ENCODE results near the gene MYH6. TPM values are rescaled to one million over a fixed set of nuclear protein-coding genes. Genes with fewer than 3 reads are reported as not detected.

The MYH6 gene
- total and polyA plus RNA-seq, 4 donors = 0.11 to 0.16 TPM; not detected in 2

DNA sequence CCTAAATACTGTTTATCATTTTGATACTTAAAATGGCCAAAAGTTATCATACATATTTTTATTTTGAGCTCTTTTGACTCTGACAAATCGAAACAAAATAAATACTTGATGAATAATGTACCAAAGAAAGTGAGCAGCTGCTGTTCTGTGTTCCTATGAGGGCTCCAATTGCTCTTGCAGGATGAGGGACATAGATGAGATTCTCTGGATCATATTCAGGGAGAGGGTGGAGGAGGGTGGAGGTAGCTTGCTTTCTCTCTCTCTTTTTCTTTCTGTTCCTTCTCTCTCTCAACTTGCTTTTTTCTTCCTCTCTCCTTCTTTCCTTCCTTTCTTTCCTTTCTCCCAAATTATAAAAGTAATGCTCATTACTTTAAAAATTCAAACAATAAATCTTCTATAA, 36.2 kb upstream of the MYH6 start:
- no CpG with 5 or more reads among the region's 1 CpG for WGBS (ENCODE audit: insufficient coverage)
- Histone ChIP-seq H3K4me1 (ENCODE audit: control insufficient read depth, insufficient read depth, low read length) (peaks cover 7% of the 10 kb centered on the region), H3K27me3 (ENCODE audit: control insufficient read depth, insufficient read depth, low read length) (no peaks in the 10 kb centered on the region), H3K27ac (ENCODE audit: low read depth, low read length) (no peak overlapping the region), H3K9me3 (ENCODE audit: control insufficient read depth, insufficient read depth, low read length) (no peaks in the 10 kb centered on the region), H3K36me3 (ENCODE audit: control insufficient read depth, insufficient read depth, low read length) (no peaks in the 10 kb centered on the region), H3K4me3 (ENCODE audit: low read depth, low read length) (no peak overlapping the region)
- no peak for DNase-seq (ENCODE audit: low read depth in 4 of 6, low spot score in 6 of 6)

GRCh38 chr14:23443881-23444280, 35.8 kb upstream of the MYH6 start:
- H3K27me3 ChIP-seq (ENCODE audit: control insufficient read depth, insufficient read depth, low read length) = no peaks in the 10 kb centered on the region
- H3K27ac ChIP-seq (ENCODE audit: low read depth, low read length) = no peak overlapping the region
- WGBS (ENCODE audit: insufficient coverage) = 70% methylated on average over 4 of the region's 6 CpGs
- H3K36me3 ChIP-seq (ENCODE audit: control insufficient read depth, insufficient read depth, low read length) = no peaks in the 10 kb centered on the region
- DNase-seq (ENCODE audit: low read depth in 4 of 6, low spot score in 6 of 6) = no peak
- no peaks in the 10 kb centered on the region for H3K9me3 ChIP-seq (ENCODE audit: control insufficient read depth, insufficient read depth, low read length)
- peaks cover 7% of the 10 kb centered on the region for H3K4me1 ChIP-seq (ENCODE audit: control insufficient read depth, insufficient read depth, low read length)
- H3K4me3 ChIP-seq (ENCODE audit: low read depth, low read length) = no peak overlapping the region

- H3K27me3 ChIP-seq (ENCODE audit: control insufficient read depth, insufficient read depth, low read length) = no peaks in the 10 kb centered on the region
- H3K4me3 ChIP-seq (ENCODE audit: low read depth, low read length) = no peak overlapping the region
- no peak for DNase-seq (ENCODE audit: low read depth in 4 of 6, low spot score in 6 of 6)
- H3K27ac ChIP-seq (ENCODE audit: low read depth, low read length) = no peak overlapping the region
- H3K9me3 ChIP-seq (ENCODE audit: control insufficient read depth, insufficient read depth, low read length) = no peaks in the 10 kb centered on the region
- no peaks in the 10 kb centered on the region for H3K36me3 ChIP-seq (ENCODE audit: control insufficient read depth, insufficient read depth, low read length)
- 90% methylated on average over 5 of the region's 11 CpGs for WGBS (ENCODE audit: insufficient coverage)
- peaks cover 11% of the 10 kb centered on the region for H3K4me1 ChIP-seq (ENCODE audit: control insufficient read depth, insufficient read depth, low read length)
Measured at GRCh38 chr14:23443411-23443812, 35.3 kb upstream of the MYH6 start.

DNA sequence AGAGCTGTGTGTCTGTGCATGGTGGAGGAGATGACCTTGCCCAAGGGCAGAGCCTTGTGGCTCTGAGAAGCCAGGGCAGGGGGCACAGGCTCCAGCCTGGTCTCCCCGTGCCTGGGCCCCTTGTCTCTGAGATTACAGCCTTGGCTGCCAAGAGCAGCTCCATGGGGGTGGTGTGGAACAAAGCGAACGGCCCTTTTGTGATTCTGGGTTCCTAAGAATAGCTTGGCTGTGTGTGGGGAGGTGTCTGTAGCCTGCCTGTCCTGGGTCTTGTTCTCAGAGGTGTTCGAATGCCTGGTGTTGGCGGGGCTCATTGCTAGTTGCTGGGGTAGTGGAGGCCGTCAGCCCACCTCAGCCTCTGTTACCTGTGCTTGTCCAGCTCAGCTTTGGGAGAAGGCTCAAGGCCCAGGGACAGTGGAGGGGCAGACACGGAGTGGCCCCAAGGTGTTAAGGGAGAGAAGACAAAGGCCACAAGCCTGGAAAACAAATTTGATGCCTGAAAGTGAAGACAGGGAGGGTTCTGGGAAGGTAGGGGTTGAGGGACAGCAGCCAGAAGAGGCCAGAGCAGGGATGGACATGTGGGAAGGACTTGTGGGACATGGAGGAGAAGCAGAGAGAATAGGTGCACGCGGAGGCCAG, 34.8 kb upstream of the MYH6 start:
- 66% methylated on average over 9 of the region's 9 CpGs for WGBS (ENCODE audit: insufficient coverage)
- no peaks in the 10 kb centered on the region for H3K27me3 ChIP-seq (ENCODE audit: control insufficient read depth, insufficient read depth, low read length)

DNA sequence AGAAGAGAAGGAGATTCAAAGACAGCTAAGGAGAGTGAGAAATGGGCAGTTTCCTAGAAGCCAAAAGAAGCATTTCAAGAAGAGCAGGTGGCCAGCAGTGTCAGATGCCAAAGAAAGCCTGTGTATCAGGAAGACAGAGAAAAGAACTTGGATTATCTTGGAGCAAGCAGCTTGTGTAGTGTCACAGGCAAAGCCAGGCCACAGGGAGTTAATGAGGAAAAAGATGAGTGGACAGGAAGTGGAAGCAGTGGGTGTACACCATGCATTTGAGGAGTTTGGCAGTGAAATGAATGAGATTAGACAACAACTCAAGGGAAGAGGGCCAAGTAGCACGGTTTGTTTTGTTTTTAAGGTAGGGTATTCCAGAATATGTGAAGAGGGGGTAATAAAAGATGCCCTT, 33.0 kb upstream of the MYH6 start:
- no peak for DNase-seq (ENCODE audit: low read depth in 4 of 6, low spot score in 6 of 6)
- Histone ChIP-seq H3K9me3 (ENCODE audit: control insufficient read depth, insufficient read depth, low read length) (no peaks in the 10 kb centered on the region), H3K4me3 (ENCODE audit: low read depth, low read length) (no peak overlapping the region), H3K36me3 (ENCODE audit: control insufficient read depth, insufficient read depth, low read length) (no peaks in the 10 kb centered on the region), H3K4me1 (ENCODE audit: control insufficient read depth, insufficient read depth, low read length) (peaks cover 35% of the 10 kb centered on the region), H3K27me3 (ENCODE audit: control insufficient read depth, insufficient read depth, low read length) (no peaks in the 10 kb centered on the region), H3K27ac (ENCODE audit: low read depth, low read length) (no peak overlapping the region)
- WGBS (ENCODE audit: insufficient coverage) = no CpG with 5 or more reads among the region's 1 CpG

More for the DNA sequence above, 34.8 kb upstream of the MYH6 start:
- H3K36me3 ChIP-seq (ENCODE audit: control insufficient read depth, insufficient read depth, low read length) = no peaks in the 10 kb centered on the region
- H3K9me3 ChIP-seq (ENCODE audit: control insufficient read depth, insufficient read depth, low read length) = no peaks in the 10 kb centered on the region
- H3K4me1 ChIP-seq (ENCODE audit: control insufficient read depth, insufficient read depth, low read length) = peaks cover 17% of the 10 kb centered on the region
- H3K27ac ChIP-seq (ENCODE audit: low read depth, low read length) = no peak overlapping the region
- no peak for DNase-seq (ENCODE audit: low read depth in 4 of 6, low spot score in 6 of 6)
- no peak overlapping the region for H3K4me3 ChIP-seq (ENCODE audit: low read depth, low read length)

DNA sequence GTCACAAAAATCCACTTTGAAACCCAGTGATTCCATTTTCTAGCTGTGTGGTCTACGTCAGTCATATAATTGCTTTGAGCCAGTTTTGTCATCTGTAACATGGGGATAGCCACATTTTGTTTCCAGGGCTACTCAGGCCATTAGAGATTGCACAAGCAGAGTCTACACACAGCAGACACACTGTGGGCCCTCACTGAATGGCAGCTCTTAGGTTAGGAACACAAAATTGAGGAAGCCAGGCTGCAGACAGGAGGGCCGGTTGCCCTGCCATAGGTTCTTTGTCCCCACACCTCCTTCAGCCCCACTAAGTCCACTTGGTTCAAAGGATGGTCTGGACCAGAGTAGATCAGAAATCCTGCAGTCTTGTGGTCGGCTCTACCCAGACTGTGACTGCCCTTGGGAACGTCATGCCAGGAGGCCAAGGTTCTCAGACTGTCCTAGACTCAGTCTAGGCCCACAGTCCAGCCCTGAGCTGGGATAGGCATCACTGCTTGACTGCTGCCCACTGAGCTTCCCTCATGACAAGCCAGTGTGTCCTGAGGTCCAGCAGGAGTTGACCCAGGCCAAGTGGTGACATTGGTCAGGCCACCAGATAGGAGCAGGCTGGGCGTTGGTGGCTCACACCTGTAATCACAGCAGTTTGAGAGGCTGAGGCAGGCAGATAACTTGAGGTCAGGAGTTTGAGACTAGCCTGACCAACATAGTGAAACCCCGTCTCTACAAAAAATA, 31.2 kb upstream of the MYH6 start:
- 93% methylated on average over 5 of the region's 6 CpGs for WGBS (ENCODE audit: insufficient coverage)
- no peak overlapping the region for H3K4me3 ChIP-seq (ENCODE audit: low read depth, low read length)
- no peak for DNase-seq (ENCODE audit: low read depth in 4 of 6, low spot score in 6 of 6)
- H3K36me3 ChIP-seq (ENCODE audit: control insufficient read depth, insufficient read depth, low read length) = no peaks in the 10 kb centered on the region
- peaks cover 43% of the 10 kb centered on the region for H3K4me1 ChIP-seq (ENCODE audit: control insufficient read depth, insufficient read depth, low read length)
- no peaks in the 10 kb centered on the region for H3K27me3 ChIP-seq (ENCODE audit: control insufficient read depth, insufficient read depth, low read length)
- H3K27ac ChIP-seq (ENCODE audit: low read depth, low read length) = no peak overlapping the region
- H3K9me3 ChIP-seq (ENCODE audit: control insufficient read depth, insufficient read depth, low read length) = no peaks in the 10 kb centered on the region

DNA sequence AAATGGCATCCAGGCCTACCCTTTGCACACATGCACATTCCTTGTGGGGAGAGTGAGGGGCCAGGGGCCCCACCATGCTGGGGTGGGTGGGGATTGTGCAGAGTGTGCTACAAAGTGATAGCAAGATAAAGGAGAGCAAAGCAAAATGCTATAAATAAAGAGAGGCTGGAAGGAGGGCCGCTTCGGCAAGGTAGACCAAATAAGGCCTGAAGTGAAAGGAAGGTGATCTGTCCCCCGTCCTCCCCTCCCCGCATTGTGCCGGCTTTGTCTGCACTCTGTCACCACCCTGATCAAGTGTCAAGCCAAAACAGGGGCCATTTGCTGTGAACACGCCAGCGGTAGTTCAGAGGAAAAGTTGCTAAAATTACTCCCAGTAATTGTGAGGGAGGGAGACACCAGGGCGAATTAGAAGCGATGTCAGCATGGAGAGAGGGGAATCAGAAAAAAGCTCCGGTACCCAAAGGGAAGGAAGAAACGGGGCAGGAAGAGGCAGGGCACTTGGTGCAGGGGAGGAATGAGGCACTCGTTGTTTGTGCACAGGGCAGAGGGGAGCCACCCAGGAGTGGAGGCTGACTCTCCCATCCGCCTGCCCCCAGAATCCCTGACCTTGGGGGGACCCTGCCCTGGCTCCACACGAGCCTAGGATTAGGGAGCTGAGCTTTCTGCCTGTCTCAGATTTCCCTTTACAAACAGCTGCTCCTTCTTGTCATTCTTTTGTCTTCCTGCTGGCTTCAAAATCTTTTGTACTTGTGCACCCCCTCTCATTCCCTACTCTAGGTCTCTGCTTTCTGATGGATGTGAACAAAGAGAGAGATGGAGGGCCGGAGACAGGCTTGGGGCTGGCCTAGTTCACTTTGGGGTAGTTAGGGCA, 30.3 kb upstream of the MYH6 start:
- 45% methylated on average over 14 of the region's 15 CpGs for WGBS (ENCODE audit: insufficient coverage)
- no peak for DNase-seq (ENCODE audit: low read depth in 4 of 6, low spot score in 6 of 6)
- H3K27ac ChIP-seq (ENCODE audit: low read depth, low read length) = no peak overlapping the region

GRCh38 chr14:23437133-23438100, 29.3 kb upstream of the MYH6 start:
- 31% methylated on average over 4 of the region's 8 CpGs for WGBS (ENCODE audit: insufficient coverage)
- Histone ChIP-seq H3K27ac (ENCODE audit: low read depth, low read length) (peak overlapping the region; percentile 74), H3K36me3 (ENCODE audit: control insufficient read depth, insufficient read depth, low read length) (no peaks in the 10 kb centered on the region)

More for the DNA sequence above, 30.3 kb upstream of the MYH6 start:
- no peaks in the 10 kb centered on the region for H3K36me3 ChIP-seq (ENCODE audit: control insufficient read depth, insufficient read depth, low read length)
- peaks cover 43% of the 10 kb centered on the region for H3K4me1 ChIP-seq (ENCODE audit: control insufficient read depth, insufficient read depth, low read length)
- H3K4me3 ChIP-seq (ENCODE audit: low read depth, low read length) = no peak overlapping the region
- H3K27me3 ChIP-seq (ENCODE audit: control insufficient read depth, insufficient read depth, low read length) = no peaks in the 10 kb centered on the region
- H3K9me3 ChIP-seq (ENCODE audit: control insufficient read depth, insufficient read depth, low read length) = no peaks in the 10 kb centered on the region

More at GRCh38 chr14:23437133-23438100, 29.3 kb upstream of the MYH6 start:
- Histone ChIP-seq H3K4me1 (ENCODE audit: control insufficient read depth, insufficient read depth, low read length) (peaks cover 37% of the 10 kb centered on the region), H3K4me3 (ENCODE audit: low read depth, low read length) (no peak overlapping the region), H3K27me3 (ENCODE audit: control insufficient read depth, insufficient read depth, low read length) (no peaks in the 10 kb centered on the region), H3K9me3 (ENCODE audit: control insufficient read depth, insufficient read depth, low read length) (no peaks in the 10 kb centered on the region)
- no peak for DNase-seq (ENCODE audit: low read depth in 4 of 6, low spot score in 6 of 6)

Measured in spinal cord (tissue), 10 donors.